Measurements from ENCODE around the gene TCF15. TPM values are rescaled to one million over a fixed set of nuclear protein-coding genes. Genes with fewer than 3 reads are reported as not detected.
"Not testable (repeated sequence)": the region's sequence is repeated elsewhere in the genome, so short reads cannot be mapped to it uniquely, and the experiment has no call there.

The TCF15 gene
- total RNA-seq, 1 donor from 2014 or later = not detected

DNA sequence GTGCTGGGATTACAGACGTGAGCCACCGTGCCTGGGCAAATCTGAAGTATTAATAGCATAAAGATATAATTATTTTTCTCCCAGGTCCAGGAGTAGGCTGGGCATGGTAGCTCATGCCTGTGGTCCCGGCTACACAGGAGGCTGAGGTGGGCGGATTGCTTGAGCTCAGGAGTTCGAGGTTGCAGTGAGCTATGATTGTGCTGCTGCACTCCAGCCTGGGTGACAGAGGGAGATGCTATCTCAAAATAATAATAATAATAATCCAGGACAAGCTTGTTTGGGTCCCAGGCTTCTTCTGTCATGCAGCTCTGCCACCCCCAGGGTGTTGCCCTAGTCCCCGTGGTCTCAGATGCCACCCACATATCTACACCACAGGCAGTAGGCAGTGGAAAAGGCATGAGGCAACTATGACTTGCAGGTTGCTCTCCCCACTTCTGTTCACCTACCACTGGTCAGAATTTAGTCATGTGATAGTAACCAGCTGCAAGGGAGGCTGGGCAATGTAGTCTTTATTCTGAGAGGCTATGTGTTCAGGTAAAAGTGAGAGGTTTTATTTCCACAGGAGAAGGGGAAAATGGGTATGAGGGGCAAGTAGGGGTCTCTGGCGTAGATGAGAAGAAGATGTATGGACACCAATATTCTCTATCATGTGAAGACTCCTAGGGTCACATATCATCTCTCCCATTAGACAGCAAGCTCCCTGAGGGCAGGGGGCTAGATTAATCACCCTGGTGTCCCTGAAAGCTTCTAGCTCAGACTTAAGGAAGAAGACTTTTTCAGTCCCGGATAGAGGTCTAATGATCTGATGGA is 25.7 kb downstream of the TCF15 start:
- intact Hi-C loops (cut with micrococcal nuclease) = no loop called here

DNA sequence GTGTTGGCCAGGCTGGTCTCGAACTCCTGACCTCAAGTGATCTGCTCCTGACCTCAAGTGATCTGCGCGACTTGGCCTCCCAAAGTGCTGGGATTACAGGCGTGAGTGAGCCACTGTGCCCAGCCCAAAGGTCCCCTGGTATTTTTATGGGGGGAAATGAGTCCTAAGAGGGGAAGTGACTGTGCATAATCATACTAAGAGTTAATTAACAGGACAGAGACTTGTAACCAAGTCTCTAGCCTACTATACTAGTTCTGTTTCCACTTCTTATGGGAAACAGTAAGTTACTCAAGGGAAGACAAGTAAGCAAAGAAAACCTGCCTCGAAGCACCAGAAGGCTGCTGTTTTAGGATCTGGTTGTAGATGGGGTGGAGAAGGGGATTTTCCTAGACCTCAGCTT is 27.9 kb downstream of the TCF15 start:
- intact Hi-C loops (cut with micrococcal nuclease) = no loop called here

DNA sequence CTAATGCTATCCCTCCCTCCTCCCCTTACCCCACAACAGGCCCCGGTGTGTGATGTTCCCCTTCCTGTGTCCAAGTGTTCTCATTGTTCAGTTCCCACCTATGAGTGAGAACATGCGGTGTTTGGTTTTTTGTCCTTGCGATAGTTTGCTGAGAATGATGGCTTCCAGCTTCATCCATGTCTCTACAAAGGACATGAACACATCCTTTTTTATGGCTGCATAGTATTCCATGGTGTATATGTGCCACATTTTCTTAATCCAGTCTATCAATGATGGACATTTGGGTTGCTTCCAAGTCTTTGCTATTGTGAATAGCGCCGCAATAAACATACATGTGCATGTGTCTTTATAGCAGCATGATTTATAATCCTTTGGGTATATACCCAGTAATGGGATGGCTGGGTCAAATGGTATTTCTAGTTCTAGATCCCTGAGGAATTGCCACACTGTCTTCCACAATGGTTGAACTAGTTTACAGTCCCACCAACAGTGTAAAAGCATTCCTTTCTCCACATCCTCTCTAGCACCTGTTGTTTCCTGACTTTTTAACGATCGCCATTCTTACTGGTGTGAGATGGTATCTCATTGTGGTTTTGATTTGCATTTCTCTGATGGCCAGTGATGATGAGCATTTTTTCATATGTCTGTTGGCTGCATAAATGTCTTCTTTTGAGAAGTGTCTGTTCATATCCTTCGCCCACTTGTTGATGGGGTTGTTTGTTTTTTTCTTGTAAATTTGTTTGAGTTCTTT is 31.0 kb downstream of the TCF15 start:
- intact Hi-C loops (cut with micrococcal nuclease) = not testable (repeated sequence)

- intact Hi-C loops (cut with micrococcal nuclease) = no loop called here
Measured at GRCh38 chr20:577167-577791, 32.8 kb downstream of the TCF15 start.

- intact Hi-C loops (cut with micrococcal nuclease) = no loop called here
Measured at GRCh38 chr20:576156-576555, 34.0 kb downstream of the TCF15 start.

- intact Hi-C loops (cut with micrococcal nuclease) = no loop called here
Measured at GRCh38 chr20:575230-575629, 34.9 kb downstream of the TCF15 start.

DNA sequence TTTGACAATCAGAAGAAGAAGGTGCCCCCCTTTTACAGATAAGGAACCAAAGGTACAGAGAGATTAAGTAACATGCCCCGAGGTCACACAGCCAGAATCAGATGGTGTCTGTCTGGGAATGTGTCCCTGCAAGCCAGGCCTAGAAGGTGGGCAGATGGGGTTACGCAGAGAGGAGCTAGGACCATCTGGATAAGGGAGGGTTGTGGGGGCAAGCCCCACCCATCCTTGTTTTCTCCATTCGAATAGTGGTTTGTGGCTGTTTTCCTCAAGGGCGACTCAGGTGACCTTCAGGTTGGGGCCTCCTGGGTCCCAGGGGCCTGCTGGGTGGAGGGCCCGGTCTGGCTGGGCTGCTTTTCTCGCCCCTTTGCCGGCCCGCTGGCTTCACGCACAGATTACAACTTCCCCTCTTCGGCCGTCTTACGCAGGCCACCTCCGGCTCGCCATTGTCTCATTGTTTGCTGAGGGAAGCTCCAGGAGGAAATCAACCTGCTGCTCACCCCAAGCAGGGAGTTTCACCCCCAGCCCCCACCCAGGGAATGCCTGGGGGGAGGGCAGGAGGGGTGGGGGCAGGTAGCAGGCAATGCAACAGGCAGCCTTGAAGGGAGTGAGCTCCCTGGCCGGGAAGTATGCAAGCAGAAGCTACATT is 35.7 kb downstream of the TCF15 start:
- intact Hi-C loops (cut with micrococcal nuclease) = no loop called here

DNA sequence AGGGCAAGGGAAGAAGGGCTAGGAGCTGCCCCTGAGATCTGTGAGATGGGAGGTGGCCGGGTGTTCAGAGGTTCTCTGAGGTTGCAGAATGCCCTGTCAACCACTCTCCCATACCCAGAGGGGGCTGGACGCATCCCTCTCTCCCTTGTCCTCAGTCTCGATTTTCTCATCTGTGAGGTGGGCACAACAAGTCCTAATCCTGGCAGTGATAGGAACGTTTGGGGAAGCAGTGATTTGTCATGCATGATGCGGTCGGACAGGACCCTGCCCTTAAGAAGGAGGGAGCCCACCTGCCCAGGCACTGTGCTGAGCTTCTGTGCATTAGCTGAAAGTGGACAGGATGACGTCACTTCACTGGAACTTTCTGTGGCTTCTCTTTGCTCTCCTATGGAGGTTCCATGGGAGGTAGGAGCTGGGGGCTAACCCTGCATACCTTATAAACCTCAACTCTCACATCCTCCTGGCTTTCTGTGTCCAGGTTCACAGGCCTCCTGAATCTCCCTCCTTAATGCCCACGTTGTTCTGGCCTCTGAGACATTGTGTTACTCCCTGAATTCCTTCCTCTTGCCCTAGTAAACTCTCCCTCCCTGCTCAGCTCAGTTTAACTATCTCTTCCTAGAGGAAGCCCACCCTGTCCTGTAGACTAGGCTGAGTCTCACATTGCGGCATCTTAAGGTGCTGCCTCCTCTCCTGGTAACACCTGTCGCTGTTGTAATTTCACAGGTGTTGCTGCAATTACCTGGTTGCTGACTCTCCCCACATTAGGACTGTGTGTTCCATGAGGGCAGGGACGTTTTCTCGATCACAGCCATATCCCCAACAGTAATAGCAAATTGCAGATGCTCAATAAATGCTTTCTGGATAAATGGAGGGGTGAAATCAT is 36.5 kb downstream of the TCF15 start:
- intact Hi-C loops (cut with micrococcal nuclease) = no loop called here

GRCh38 chr20:572727-573126 is 37.4 kb downstream of the TCF15 start:
- intact Hi-C loops (cut with micrococcal nuclease) = no loop called here

DNA sequence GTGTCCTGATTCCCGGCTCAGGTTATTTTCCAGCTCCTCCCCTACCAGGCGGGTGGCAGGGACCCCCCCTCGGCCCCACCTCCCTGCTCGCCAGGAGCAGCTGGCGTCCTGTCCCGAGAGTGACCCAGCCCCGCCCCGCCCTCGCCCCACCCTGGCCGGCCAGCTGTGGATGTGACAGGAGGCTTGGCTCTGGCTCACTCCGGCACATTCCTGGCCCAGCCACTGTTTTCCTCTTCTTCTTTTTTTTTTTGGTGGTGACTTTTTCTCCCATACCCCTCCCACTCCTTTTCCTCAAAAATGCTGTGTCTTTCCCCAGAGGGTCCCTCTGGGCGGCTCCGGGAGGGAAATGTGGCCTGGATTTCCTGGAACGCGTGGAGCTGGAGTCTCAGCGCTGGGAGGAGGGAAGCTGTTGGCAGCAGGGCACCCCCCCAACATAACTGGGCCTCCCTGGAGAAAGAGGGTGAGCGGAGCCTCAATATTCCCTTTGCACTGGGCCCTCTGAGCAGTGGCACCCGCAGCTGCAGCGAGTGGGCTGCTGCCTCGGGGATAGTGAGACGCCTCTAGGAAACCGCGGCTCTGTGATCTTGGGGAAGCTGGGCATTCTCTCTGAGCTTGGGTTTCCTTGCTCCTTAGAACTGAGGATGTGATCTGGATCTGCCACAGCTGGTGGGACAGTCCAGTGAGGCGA is 38.2 kb downstream of the TCF15 start:
- intact Hi-C loops (cut with micrococcal nuclease) = no loop called here

- intact Hi-C loops (cut with micrococcal nuclease) = no loop called here
Measured at GRCh38 chr20:568673-569415, 41.3 kb downstream of the TCF15 start.

DNA sequence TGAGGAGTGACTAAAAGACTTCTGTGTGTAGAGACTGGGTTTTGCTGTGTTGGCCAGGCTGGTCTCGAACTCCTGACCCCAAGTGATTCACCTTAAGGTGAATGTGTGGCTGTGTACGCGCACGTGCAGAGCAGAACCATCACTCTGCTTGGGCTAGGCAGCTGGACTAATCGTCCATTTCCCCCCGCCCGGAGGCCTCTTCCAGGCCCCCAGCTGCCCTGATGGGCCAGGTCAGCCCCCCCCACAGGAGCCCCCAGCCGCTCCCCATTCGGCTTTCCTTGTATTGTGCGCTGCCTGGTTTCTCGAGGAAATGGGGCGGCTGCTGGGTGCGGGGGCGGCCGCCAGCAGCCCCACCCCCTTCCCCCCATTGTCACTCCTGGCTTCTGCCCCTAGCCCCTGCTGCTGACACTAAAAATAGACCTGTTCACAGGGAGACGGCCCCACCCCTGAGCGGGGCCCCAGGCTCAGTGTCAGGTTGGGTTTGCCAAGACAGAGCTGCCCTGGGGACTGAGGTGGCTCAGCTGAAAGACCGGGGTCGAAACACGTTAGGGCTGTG is 41.9 kb downstream of the TCF15 start:
- intact Hi-C loops (cut with micrococcal nuclease) = no loop called here

- intact Hi-C loops (cut with micrococcal nuclease) = loop anchor here (5.0 kb wide), 2 partner anchors 83 to 103 kb away; no protein-coding TSS in a partner anchor
Measured at GRCh38 chr20:564192-564591, 45.9 kb downstream of the TCF15 start.

DNA sequence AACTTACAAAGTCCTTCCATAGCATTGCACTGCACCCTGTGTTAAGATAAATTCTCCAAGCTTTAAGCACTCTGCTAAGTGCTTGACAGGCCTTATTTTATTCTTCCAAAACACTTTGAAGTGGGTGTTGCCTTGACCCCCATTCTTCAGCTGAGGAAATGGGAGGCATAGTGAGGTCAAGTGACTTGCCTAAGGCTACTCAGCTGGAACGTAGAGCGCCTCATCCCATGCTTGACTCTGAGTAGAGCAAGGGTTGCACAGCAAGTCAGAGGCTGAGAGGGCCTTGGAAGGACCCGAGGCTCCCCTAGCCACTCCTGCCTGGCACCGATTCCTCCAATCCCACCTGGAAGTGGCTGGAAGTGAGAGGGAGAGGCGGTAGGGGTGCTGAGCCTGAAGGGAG is 46.9 kb downstream of the TCF15 start:
- intact Hi-C loops (cut with micrococcal nuclease) = loop anchor here (5.0 kb wide), 2 partner anchors 84 to 104 kb away; no protein-coding TSS in a partner anchor

DNA sequence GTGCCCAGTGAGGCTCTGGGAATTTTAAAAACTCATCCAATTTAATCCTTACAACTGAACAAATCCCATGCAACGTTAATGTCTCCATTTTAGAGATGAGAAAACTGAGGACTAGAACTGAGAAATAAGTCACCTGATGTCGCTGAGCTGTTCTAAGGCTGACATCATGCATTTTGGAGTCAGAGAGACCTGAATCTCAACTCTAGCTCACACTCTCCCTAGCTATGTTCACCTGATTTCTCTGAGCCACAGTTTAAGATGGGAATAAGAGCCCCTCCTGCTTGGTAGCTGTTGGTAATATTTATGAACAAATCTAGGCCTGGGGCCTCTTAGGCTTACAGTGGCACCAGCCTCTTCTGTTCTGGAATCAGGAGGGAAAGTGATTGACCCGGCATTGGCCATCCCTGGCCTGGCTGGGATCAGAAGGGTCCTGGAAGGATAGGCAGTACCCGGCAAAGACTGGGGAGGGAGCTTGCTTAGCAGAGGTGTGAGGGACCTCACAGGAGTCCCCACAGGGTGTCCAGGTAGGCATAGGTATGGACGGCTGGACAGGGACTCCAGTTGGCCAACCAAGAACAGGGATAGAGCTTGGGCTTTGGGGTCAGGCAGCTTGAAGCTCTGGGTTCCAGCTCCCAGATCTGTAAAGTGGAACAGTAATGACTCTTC is 47.7 kb downstream of the TCF15 start:
- intact Hi-C loops (cut with micrococcal nuclease) = loop anchor here (5.0 kb wide), 2 partner anchors 85 to 105 kb away; no protein-coding TSS in a partner anchor

GRCh38 chr20:561437-562231 is 48.5 kb downstream of the TCF15 start:
- intact Hi-C loops (cut with micrococcal nuclease) = loop anchor here (5.0 kb wide), 2 partner anchors 86 to 106 kb away; no protein-coding TSS in a partner anchor

GRCh38 chr20:560680-561079 is 49.4 kb downstream of the TCF15 start:
- intact Hi-C loops (cut with micrococcal nuclease) = loop anchor here (5.0 kb wide), 2 partner anchors 87 to 107 kb away; no protein-coding TSS in a partner anchor
